Measurements from ENCODE around the gene CCNH. TPM values are rescaled to one million over a fixed set of nuclear protein-coding genes. Genes with fewer than 3 reads are reported as not detected.

Gene CCNH
- total RNA-seq, 4 donors from 2014 or later, result 33.0 to 98.0 (median 67.6) TPM

DNA sequence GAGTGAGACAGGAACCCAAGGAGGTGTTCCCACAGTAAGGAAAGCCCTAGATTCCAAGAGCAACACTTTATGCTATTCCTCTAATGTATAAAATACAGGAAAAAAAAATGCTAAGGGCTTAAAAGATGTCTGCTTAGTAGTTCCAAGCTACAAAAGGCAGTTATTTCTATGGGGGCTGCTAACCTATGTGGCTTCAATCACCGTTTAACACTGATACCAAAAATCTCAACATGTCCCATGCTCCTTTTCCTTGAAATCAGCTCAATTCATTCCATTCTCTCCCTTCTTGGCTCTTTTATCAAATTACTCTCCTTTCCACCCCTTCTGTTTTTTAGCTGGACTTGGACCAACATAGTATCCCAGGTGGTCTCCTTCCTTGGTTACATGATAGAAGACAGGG lies 20.6 kb downstream of the CCNH start:
- no peak for DNase-seq (ENCODE audit: extremely low spot score)
- 71% methylated on average over 1 of the region's 1 CpG for WGBS
- TF ChIP-seq POLR2A (IDR thresholded peaks at IDR 0.05; ENCODE audit: low read depth) (no peak), POLR2AphosphoS5 (IDR thresholded peaks at IDR 0.05) (no peak), EP300 (IDR thresholded peaks at IDR 0.05) (no peak)
- TF ChIP-seq, protein P1, sequence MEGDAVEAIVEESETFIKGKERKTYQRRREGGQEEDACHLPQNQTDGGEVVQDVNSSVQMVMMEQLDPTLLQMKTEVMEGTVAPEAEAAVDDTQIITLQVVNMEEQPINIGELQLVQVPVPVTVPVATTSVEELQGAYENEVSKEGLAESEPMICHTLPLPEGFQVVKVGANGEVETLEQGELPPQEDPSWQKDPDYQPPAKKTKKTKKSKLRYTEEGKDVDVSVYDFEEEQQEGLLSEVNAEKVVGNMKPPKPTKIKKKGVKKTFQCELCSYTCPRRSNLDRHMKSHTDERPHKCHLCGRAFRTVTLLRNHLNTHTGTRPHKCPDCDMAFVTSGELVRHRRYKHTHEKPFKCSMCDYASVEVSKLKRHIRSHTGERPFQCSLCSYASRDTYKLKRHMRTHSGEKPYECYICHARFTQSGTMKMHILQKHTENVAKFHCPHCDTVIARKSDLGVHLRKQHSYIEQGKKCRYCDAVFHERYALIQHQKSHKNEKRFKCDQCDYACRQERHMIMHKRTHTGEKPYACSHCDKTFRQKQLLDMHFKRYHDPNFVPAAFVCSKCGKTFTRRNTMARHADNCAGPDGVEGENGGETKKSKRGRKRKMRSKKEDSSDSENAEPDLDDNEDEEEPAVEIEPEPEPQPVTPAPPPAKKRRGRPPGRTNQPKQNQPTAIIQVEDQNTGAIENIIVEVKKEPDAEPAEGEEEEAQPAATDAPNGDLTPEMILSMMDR (IDR thresholded peaks at IDR 0.05), result no peak
- H3K9me3 ChIP-seq, result no peaks in the 10 kb centered on the region
- intact Hi-C loops (cut with DNase I), result no loop called here
- H3K27ac ChIP-seq (replicated peaks in 1 of 4), result peak overlapping the region; percentile 44 to 68 (median 58)
- H3K36me3 ChIP-seq, result peaks cover 0 to 98% (median 68%) of the 10 kb centered on the region in 4 donors
- H3K4me1 ChIP-seq, result peaks cover 22 to 41% (median 36%) of the 10 kb centered on the region in 4 donors
- no peaks in the 10 kb centered on the region for H3K27me3 ChIP-seq
- H3K4me3 ChIP-seq, result no peak overlapping the region

DNA sequence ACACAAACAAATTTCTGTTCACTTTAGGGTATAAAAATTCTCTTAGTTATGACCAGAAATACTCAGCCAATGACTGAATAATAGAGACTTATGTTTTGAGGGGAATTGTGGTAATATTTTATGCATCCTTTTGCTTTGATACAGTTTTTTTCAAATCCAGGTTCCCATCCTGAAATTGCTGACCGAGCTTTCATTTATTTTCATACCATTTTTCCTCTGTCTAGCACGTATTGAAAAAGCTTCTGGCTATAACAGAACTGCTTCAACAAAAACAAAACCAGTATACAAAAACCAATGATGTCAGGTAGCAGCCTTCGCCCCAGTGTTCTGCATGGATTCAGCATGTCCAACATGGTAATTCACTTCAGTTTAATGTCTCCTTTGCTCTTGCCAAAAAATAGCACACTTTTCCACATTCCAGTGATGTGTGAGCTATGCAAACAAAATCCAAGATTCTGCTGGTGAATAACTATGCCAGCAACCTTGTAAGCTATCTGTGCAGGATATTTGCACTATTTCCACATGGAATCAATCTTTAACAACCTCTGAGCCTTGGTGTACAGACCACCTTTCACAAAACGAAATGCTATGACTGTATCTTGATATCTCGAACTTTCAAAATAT lies 22.0 kb downstream of the CCNH start:
- Histone ChIP-seq H3K36me3 (peaks cover 0 to 92% (median 64%) of the 10 kb centered on the region in 4 donors), H3K9me3 (no peaks in the 10 kb centered on the region), H3K27me3 (no peaks in the 10 kb centered on the region), H3K4me1 (peaks cover 22 to 41% (median 36%) of the 10 kb centered on the region in 4 donors), H3K4me3 (no peak overlapping the region), H3K27ac (replicated peaks in 1 of 4) (peak overlapping the region in 3 of 4 donors; percentile 8 to 11 (median 8))
- no peak for DNase-seq (ENCODE audit: extremely low spot score)
- WGBS, result 61% methylated on average over 5 of the region's 5 CpGs
- TF ChIP-seq, protein P1 (IDR thresholded peaks at IDR 0.05), result no peak
- TF ChIP-seq POLR2AphosphoS5 (IDR thresholded peaks at IDR 0.05), result no peak
- intact Hi-C loops (cut with DNase I), result loop anchor here (1.0 kb wide), 1 partner anchor 17 kb away; no protein-coding TSS in a partner anchor

DNA sequence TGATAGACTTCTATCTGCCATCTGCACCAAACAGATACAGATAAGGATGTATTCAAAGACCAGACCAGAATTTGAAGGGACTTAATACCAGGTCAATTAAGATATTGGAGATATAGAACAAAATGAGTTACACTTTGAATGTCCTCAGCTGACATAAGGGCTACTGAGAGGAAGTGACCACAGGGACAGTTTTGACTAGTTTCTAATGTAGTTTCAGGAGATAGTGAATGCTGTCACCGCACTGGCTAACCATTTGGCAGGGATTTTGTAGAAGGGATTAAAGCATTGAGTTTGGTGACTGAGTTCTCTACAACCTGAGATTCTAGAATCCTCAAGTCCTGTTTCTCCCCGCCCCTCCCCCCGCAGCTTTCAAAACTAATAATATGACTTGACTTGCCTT lies 22.7 kb downstream of the CCNH start:
- Histone ChIP-seq H3K27me3 (no peaks in the 10 kb centered on the region), H3K36me3 (peaks cover 0 to 87% (median 61%) of the 10 kb centered on the region in 4 donors), H3K27ac (replicated peaks in 1 of 4) (peak overlapping the region in 2 of 4 donors; percentile 5 to 11), H3K9me3 (no peaks in the 10 kb centered on the region), H3K4me1 (peaks cover 22 to 41% (median 36%) of the 10 kb centered on the region in 4 donors), H3K4me3 (no peak overlapping the region)
- 99% methylated on average over 3 of the region's 3 CpGs for WGBS
- TF ChIP-seq POLR2A (IDR thresholded peaks at IDR 0.05; ENCODE audit: low read depth) (no peak), POLR2AphosphoS5 (IDR thresholded peaks at IDR 0.05) (no peak), EP300 (IDR thresholded peaks at IDR 0.05) (no peak)
- TF ChIP-seq, protein P1 (IDR thresholded peaks at IDR 0.05), result no peak
- intact Hi-C loops (cut with DNase I), result no loop called here
- no peak for DNase-seq (ENCODE audit: extremely low spot score)

GRCh38 chr5:87389296-87390034 lies 23.3 kb downstream of the CCNH start:
- intact Hi-C loops (cut with DNase I), result no loop called here
- H3K27me3 ChIP-seq, result no peaks in the 10 kb centered on the region
- no peak for DNase-seq (ENCODE audit: extremely low spot score)
- H3K36me3 ChIP-seq, result peaks cover 0 to 87% (median 60%) of the 10 kb centered on the region in 4 donors
- H3K9me3 ChIP-seq, result no peaks in the 10 kb centered on the region
- WGBS, result 95% methylated on average over 14 of the region's 14 CpGs
- no peak overlapping the region for H3K27ac ChIP-seq (replicated peaks in 1 of 4)
- peaks cover 17 to 35% (median 31%) of the 10 kb centered on the region in 4 donors for H3K4me1 ChIP-seq
- no peak overlapping the region for H3K4me3 ChIP-seq
- TF ChIP-seq EP300 (IDR thresholded peaks at IDR 0.05) (no peak), POLR2AphosphoS5 (IDR thresholded peaks at IDR 0.05) (no peak)
- TF ChIP-seq, protein P1 (IDR thresholded peaks at IDR 0.05), result no peak
